ENCODE measurements around the gene GNAO1. TPM values are rescaled to one million over a fixed set of nuclear protein-coding genes. Genes with fewer than 3 reads are reported as not detected.

The GNAO1 gene
- total and polyA plus RNA-seq, 2 of the 13 experiments (the other 11 are each of a cell fraction or from before 2014, with no cell fraction given) = not detected

DNA sequence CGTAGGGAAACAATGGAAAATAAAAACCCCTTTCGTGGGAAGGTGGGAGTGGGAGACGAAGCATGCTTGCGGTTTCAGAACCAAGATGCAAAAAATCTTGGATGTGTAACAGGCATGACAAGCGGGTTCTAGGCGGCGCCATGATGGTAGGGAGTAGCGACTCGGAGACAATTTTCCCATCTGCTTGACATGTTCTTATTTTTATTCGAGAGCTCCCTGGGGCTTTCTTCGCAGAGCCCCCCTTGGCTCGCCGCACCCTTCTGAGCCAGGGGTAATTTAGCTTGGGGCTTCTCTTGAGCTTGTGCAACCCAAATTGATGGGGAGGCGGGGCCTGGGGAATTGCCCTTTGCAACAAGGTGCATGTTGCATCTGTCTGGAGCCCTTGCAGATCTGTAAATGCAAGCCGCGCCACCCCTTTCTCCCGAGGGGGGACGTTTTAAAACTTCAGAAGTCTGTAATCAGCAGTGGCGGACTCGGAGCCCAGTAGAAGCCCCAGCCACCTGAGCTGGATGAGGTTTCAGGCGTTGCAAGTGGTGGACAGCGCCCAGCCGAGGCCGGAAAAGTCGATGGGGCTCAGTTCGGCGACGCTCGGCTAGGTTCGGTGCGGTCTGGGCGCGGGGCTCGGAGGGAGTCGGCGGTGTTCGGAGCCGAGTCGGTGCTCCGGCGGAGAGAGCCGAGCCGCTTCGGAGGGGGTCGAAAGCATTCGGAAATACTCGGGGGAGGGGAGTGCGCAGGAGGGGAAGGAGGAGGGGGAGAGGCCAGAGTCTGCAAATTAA lies 2.9 kb downstream of the GNAO1 start:
- no TSS peak for BruUV-seq (replicated peaks)
- CTCF ChIA-PET (ENCODE audit: low intra/inter-chr PET ratio, low total read pairs) = no interaction called here
- intact Hi-C loops (cut with micrococcal nuclease; ENCODE audit: unreplicated experiment) (no loop called here), in situ Hi-C loops (cut with HindIII; ENCODE audit: extremely low pct_ligation_motif_present, low pct_unique_long_range_greater_than_20kb) (no loop called here)
- 21% methylated on average over 48 of the region's 48 CpGs for WGBS (ENCODE audit: low lambda C conversion rate)
- no peaks in the 10 kb centered on the region for H3K4me1 ChIP-seq (ENCODE audit: insufficient read depth, low read length)
- H2AFZ ChIP-seq (ENCODE audit: low read length) = no peak overlapping the region
- H3K79me2 ChIP-seq (ENCODE audit: insufficient read depth, low read length) = no peaks in the 10 kb centered on the region
- H3K27ac ChIP-seq (ENCODE audit: extremely low read length, insufficient read depth, low read length) = no peak overlapping the region
- peaks cover 16 to 51% of the 10 kb centered on the region in 2 experiments for H3K27me3 ChIP-seq (ENCODE audit: control insufficient read depth in 1 of 2, insufficient read depth in 2 of 2, low read length in 2 of 2)
- FAIRE-seq = peak; percentile 77
- POLR2A ChIA-PET = no interaction called here
- no peak overlapping the region for H3K9ac ChIP-seq (ENCODE audit: insufficient read depth, low read depth, low read length)
- DNase-seq (ENCODE audit: low spot score) = peak; percentile 66
- H3K4me3 ChIP-seq (replicated peaks in 1 of 3; ENCODE audit: insufficient read depth in 1 of 3, low read depth in 2 of 3, low read length in 3 of 3) = no peak overlapping the region
- no peaks in the 10 kb centered on the region for H3K36me3 ChIP-seq (replicated peaks in 1 of 2; ENCODE audit: control insufficient read depth in 1 of 2, insufficient read depth in 2 of 2, low read length in 2 of 2)
- no peak overlapping the region for H3K4me2 ChIP-seq (ENCODE audit: low read depth, low read length)
- no peaks in the 10 kb centered on the region for H4K20me1 ChIP-seq (ENCODE audit: insufficient read depth, low read length)
- no peaks in the 10 kb centered on the region for H3K9me3 ChIP-seq (ENCODE audit: low read length)
- peak; percentile 95 for ATAC-seq
- 0 out of 2 replicates have a peak, but pooled peaks have one; percentile 23 for TF ChIP-seq XBP1 (CRISPR knock-in tag; IDR thresholded peaks at IDR 0.05)
- no peak for TF ChIP-seq KLF11 (CRISPR knock-in tag; IDR thresholded peaks at IDR 0.05)
- TF ChIP-seq GTF2F1 (IDR thresholded peaks at IDR 0.05; ENCODE audit: low read length) = no peak
- TF ChIP-seq ZNF121 (CRISPR knock-in tag; IDR thresholded peaks at IDR 0.05) = no peak
- peak; percentile 75 for TF ChIP-seq ZNF331 (CRISPR knock-in tag; IDR thresholded peaks at IDR 0.05)
- TF ChIP-seq RBFOX2 (IDR thresholded peaks at IDR 0.05; ENCODE audit: low read depth, low read length) = no peak
- TF ChIP-seq KMT2B (CRISPR knock-in tag; IDR thresholded peaks at IDR 0.05) = no peak
- TF ChIP-seq, protein P1, sequence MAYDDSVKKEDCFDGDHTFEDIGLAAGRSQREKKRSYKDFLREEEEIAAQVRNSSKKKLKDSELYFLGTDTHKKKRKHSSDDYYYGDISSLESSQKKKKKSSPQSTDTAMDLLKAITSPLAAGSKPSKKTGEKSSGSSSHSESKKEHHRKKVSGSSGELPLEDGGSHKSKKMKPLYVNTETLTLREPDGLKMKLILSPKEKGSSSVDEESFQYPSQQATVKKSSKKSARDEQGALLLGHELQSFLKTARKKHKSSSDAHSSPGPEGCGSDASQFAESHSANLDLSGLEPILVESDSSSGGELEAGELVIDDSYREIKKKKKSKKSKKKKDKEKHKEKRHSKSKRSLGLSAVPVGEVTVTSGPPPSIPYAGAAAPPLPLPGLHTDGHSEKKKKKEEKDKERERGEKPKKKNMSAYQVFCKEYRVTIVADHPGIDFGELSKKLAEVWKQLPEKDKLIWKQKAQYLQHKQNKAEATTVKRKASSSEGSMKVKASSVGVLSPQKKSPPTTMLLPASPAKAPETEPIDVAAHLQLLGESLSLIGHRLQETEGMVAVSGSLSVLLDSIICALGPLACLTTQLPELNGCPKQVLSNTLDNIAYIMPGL (CRISPR knock-in tag; IDR thresholded peaks at IDR 0.05; ENCODE audit: borderline replicate concordance in 1 of 2, low read depth in 1 of 2) = no peak
- TF ChIP-seq HDAC1 (CRISPR knock-in tag; IDR thresholded peaks at IDR 0.05) = no peak
- TF ChIP-seq JARID2 (CRISPR knock-in tag; IDR thresholded peaks at IDR 0.05; ENCODE audit: insufficient replicate concordance) = no peak
- TF ChIP-seq, protein P2, sequence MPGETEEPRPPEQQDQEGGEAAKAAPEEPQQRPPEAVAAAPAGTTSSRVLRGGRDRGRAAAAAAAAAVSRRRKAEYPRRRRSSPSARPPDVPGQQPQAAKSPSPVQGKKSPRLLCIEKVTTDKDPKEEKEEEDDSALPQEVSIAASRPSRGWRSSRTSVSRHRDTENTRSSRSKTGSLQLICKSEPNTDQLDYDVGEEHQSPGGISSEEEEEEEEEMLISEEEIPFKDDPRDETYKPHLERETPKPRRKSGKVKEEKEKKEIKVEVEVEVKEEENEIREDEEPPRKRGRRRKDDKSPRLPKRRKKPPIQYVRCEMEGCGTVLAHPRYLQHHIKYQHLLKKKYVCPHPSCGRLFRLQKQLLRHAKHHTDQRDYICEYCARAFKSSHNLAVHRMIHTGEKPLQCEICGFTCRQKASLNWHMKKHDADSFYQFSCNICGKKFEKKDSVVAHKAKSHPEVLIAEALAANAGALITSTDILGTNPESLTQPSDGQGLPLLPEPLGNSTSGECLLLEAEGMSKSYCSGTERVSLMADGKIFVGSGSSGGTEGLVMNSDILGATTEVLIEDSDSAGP (CRISPR knock-in tag; IDR thresholded peaks at IDR 0.05; ENCODE audit: borderline replicate concordance) = no peak
- TF ChIP-seq, protein P3, sequence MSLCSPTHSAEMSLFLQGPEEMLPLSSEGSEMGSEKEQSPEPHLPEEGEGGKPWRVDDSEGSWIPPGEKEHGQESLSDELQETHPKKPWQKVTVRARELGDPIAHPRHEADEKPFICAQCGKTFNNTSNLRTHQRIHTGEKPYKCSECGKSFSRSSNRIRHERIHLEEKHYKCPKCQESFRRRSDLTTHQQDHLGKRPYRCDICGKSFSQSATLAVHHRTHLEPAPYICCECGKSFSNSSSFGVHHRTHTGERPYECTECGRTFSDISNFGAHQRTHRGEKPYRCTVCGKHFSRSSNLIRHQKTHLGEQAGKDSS (CRISPR knock-in tag; IDR thresholded peaks at IDR 0.05; ENCODE audit: borderline replicate concordance, low read depth) = no peak
- TF ChIP-seq ZNF24 (IDR thresholded peaks at IDR 0.05) = no peak
- TF ChIP-seq JUN (CRISPR knock-in tag; IDR thresholded peaks at IDR 0.05) = no peak
- TF ChIP-seq, protein P4, sequence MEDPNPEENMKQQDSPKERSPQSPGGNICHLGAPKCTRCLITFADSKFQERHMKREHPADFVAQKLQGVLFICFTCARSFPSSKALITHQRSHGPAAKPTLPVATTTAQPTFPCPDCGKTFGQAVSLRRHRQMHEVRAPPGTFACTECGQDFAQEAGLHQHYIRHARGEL (CRISPR knock-in tag; IDR thresholded peaks at IDR 0.05) = no peak
- no peak for TF ChIP-seq DPF2 (CRISPR knock-in tag; IDR thresholded peaks at IDR 0.05; ENCODE audit: borderline replicate concordance, low read depth)
- peak; percentile 77; the same call in 1 of the 2 replicates for TF ChIP-seq YEATS2 (CRISPR knock-in tag; IDR thresholded peaks at IDR 0.05; ENCODE audit: borderline replicate concordance)
- no peak for TF ChIP-seq ZNF660 (CRISPR knock-in tag; IDR thresholded peaks at IDR 0.05; ENCODE audit: borderline replicate concordance, low read depth)
- no peak for TF ChIP-seq AKAP8 (CRISPR knock-in tag; IDR thresholded peaks at IDR 0.05)
- TF ChIP-seq RFXAP (CRISPR knock-in tag; IDR thresholded peaks at IDR 0.05; ENCODE audit: borderline replicate concordance) = no peak
- TF ChIP-seq SMAD1 (CRISPR knock-in tag; IDR thresholded peaks at IDR 0.05; ENCODE audit: borderline replicate concordance, low read depth) = no peak

All from HepG2 (cell line).